HG02870 (cell line): ENCODE results near the gene LIMK1.

Experiments used
- ATAC-seq: cut with Tn5 transposase; IDR thresholded peaks from one replicate; pipeline ENCODE4 v1.9.1; 2021; ENCODE audit warnings: mild to moderate bottlenecking, moderate library complexity; ENCODE audit not compliant: unreplicated experiment

The LIMK1 gene

GRCh38 chr7:74053589-74054186, 29.9 kb upstream of the LIMK1 start:
- ATAC-seq = no peak

GRCh38 chr7:74056096-74056915, 27.3 kb upstream of the LIMK1 start:
- no peak for ATAC-seq

GRCh38 chr7:74057216-74057925, 26.2 kb upstream of the LIMK1 start:
- ATAC-seq = no peak

- ATAC-seq = no peak
Observed at GRCh38 chr7:74057987-74058386, 25.6 kb upstream of the LIMK1 start.

- no peak for ATAC-seq
Observed at GRCh38 chr7:74058486-74058885, 25.1 kb upstream of the LIMK1 start.

- ATAC-seq = no peak
Observed at GRCh38 chr7:74059037-74059436, 24.6 kb upstream of the LIMK1 start.

DNA sequence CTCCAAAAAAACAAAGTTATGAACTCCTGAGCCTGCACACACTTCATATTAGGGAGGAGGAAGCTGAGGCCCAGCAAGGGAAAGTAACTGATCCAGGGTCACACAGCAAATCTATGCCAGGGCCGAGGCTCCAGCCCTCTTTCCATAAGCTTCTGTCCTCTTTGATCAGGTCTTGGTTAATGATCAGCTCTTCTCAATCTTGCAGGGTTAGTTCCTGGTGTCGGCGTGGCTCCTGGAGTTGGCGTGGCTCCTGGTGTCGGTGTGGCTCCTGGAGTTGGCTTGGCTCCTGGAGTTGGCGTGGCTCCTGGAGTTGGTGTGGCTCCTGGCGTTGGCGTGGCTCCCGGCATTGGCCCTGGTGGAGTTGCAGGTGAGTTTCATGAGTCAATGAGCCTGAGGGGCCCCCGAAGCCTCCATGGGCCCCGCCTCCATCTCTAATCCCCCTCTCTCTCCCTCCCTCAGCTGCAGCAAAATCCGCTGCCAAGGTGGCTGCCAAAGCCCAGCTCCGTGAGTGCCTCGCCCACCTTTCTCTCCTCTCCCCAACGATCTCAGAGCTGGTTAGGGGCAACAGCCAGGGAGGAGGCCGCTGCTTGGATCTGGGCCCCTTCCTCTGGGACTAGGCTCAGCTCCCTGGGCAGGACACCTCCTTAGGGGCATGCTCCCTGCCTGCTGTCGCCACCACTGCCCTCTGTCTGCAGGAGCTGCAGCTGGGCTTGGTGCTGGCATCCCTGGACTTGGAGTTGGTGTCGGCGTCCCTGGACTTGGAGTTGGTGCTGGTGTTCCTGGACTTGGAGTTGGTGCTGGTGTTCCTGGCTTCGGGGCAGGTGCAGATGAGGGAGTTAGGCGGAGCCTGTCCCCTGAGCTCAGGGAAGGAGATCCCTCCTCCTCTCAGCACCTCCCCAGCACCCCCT, 23.7 kb upstream of the LIMK1 start:
- no peak for ATAC-seq

- ATAC-seq = no peak
Observed at GRCh38 chr7:74061840-74062539, 21.6 kb upstream of the LIMK1 start.

DNA sequence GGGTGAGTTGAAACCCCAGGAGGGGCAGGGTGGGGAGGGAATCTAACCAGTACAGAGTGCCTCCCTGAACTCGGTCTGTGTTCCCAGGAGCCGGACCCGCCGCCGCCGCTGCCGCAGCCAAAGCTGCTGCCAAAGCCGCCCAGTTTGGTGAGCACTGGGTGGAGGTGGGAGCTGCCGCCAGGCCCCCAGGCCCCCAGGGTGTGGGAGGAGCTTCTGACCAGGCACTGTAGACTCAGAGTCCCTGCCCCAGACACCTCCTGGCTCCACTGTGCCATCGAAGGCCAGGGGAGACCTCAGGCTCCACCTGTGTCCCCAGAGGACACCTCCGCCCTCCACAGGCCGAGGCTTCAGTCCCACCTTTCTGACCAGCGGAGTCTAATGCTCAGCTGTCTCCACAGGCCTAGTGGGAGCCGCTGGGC, 20.4 kb upstream of the LIMK1 start:
- no peak for ATAC-seq

DNA sequence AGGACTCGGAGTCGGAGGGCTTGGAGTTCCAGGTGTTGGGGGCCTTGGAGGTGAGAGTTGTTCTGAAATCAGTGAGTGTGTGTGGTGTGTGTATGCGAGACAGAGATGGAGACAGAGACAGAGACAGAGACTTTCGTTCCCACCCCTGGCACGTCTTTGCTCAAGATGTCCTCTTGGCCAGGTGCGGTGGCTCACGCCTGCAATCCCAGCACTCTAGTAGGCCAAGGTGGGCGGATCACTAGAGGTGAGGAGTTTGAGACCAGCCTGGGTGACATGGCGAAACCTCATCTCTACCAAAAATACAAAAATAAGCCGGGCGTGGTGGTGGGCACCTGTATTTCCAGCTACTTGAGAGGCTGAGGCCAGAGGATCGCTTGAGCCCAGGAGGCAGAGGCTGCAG, 20.0 kb upstream of the LIMK1 start:
- no peak for ATAC-seq

- no peak for ATAC-seq
Observed at GRCh38 chr7:74064696-74065095, 18.9 kb upstream of the LIMK1 start.

- ATAC-seq = no peak
Observed at GRCh38 chr7:74066626-74067025, 17.0 kb upstream of the LIMK1 start.

- no peak for ATAC-seq
Observed at GRCh38 chr7:74068378-74069085, 15.1 kb upstream of the LIMK1 start.

- ATAC-seq = no peak
Observed at GRCh38 chr7:74069086-74069541, 14.5 kb upstream of the LIMK1 start.

- ATAC-seq = no peak
Observed at GRCh38 chr7:74069790-74070618, 13.6 kb upstream of the LIMK1 start.

DNA sequence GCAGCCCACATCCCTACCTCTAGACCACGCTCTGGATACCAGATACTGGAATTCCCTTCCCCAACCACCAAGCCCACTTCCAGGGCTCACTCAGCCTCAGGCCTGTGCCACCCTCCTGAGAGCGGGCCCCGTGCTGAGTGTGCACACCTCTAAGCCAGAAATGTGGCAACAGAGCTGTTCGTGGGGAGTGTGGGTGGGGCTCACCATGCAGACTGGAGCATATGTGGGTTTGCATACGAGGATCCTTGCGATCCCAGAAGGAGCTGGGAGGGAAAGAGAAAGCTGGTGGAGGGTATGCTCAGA, 13.0 kb upstream of the LIMK1 start:
- no peak for ATAC-seq

- no peak for ATAC-seq
Observed at GRCh38 chr7:74071121-74071520, 12.5 kb upstream of the LIMK1 start.

DNA sequence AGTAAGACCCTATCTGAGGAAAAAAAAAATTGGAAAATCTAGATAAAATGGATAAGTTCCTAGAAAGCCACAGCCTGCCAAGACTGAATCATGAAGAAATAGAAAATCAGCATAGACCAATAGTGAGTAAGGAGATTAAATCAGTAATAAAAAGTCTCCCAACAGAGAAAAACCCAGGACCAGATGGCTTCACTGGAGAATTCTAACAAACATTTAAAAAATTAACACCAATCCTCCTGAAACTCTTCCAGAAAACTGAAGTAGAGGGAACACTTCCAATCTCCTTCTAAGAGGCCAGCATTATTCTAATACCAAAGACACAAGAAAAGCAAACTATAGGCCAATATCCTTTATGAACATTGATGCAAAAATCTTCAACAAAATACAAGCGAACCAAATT, 8.8 kb upstream of the LIMK1 start:
- ATAC-seq = no peak

GRCh38 chr7:74078461-74078860, 5.1 kb upstream of the LIMK1 start:
- ATAC-seq = no peak
